ENCODE data around the gene C1QTNF6.

C1QTNF6 gene

GRCh38 chr22:37223965-37224551, 36.0 kb upstream of the C1QTNF6 start:
- Histone ChIP-seq H3K4me1 (ENCODE audit: control insufficient read depth, insufficient read depth, low read length, poor library complexity, severe bottlenecking) (peaks cover 90% of the 10 kb centered on the region), H3K9me3 (ENCODE audit: control insufficient read depth, low read length) (no peaks in the 10 kb centered on the region), H3K4me3 (ENCODE audit: insufficient read depth, low read depth, low read length, poor library complexity, severe bottlenecking) (peak overlapping the region; percentile 9), H3K27me3 (replicated peaks; ENCODE audit: control insufficient read depth, insufficient read depth, low read length, poor library complexity, severe bottlenecking) (no peaks in the 10 kb centered on the region), H3K27ac (ENCODE audit: insufficient read depth, low read length, poor library complexity, severe bottlenecking) (peak overlapping the region; percentile 56), H3K36me3 (ENCODE audit: control insufficient read depth, insufficient read depth, low read length) (peaks cover 40% of the 10 kb centered on the region)
- DNase-seq, result no peak

GRCh38 chr22:37222440-37222971, 34.5 kb upstream of the C1QTNF6 start:
- H3K27ac ChIP-seq (ENCODE audit: insufficient read depth, low read length, poor library complexity, severe bottlenecking), result peak overlapping the region; percentile 63
- H3K4me1 ChIP-seq (ENCODE audit: control insufficient read depth, insufficient read depth, low read length, poor library complexity, severe bottlenecking), result peaks cover 86% of the 10 kb centered on the region
- H3K36me3 ChIP-seq (ENCODE audit: control insufficient read depth, insufficient read depth, low read length), result peaks cover 32% of the 10 kb centered on the region
- H3K4me3 ChIP-seq (ENCODE audit: insufficient read depth, low read depth, low read length, poor library complexity, severe bottlenecking), result no peak overlapping the region
- no peak for DNase-seq
- H3K9me3 ChIP-seq (ENCODE audit: control insufficient read depth, low read length), result no peaks in the 10 kb centered on the region
- no peaks in the 10 kb centered on the region for H3K27me3 ChIP-seq (replicated peaks; ENCODE audit: control insufficient read depth, insufficient read depth, low read length, poor library complexity, severe bottlenecking)

GRCh38 chr22:37221424-37222333, 33.6 kb upstream of the C1QTNF6 start:
- no peak overlapping the region for H3K4me3 ChIP-seq (ENCODE audit: insufficient read depth, low read depth, low read length, poor library complexity, severe bottlenecking)

GRCh38 chr22:37220543-37220981, 32.5 kb upstream of the C1QTNF6 start:
- Histone ChIP-seq H3K27ac (ENCODE audit: insufficient read depth, low read length, poor library complexity, severe bottlenecking) (peak overlapping the region; percentile 72), H3K27me3 (replicated peaks; ENCODE audit: control insufficient read depth, insufficient read depth, low read length, poor library complexity, severe bottlenecking) (no peaks in the 10 kb centered on the region), H3K4me3 (ENCODE audit: insufficient read depth, low read depth, low read length, poor library complexity, severe bottlenecking) (peak overlapping the region; percentile 30), H3K9me3 (ENCODE audit: control insufficient read depth, low read length) (no peaks in the 10 kb centered on the region), H3K4me1 (ENCODE audit: control insufficient read depth, insufficient read depth, low read length, poor library complexity, severe bottlenecking) (peaks cover 71% of the 10 kb centered on the region), H3K36me3 (ENCODE audit: control insufficient read depth, insufficient read depth, low read length) (peaks cover 20% of the 10 kb centered on the region)
- DNase-seq, result no peak

More at GRCh38 chr22:37221424-37222333, 33.6 kb upstream of the C1QTNF6 start:
- Histone ChIP-seq H3K9me3 (ENCODE audit: control insufficient read depth, low read length) (no peaks in the 10 kb centered on the region), H3K4me1 (ENCODE audit: control insufficient read depth, insufficient read depth, low read length, poor library complexity, severe bottlenecking) (peaks cover 82% of the 10 kb centered on the region), H3K27me3 (replicated peaks; ENCODE audit: control insufficient read depth, insufficient read depth, low read length, poor library complexity, severe bottlenecking) (no peaks in the 10 kb centered on the region), H3K36me3 (ENCODE audit: control insufficient read depth, insufficient read depth, low read length) (peaks cover 31% of the 10 kb centered on the region), H3K27ac (ENCODE audit: insufficient read depth, low read length, poor library complexity, severe bottlenecking) (peak overlapping the region; percentile 63)
- DNase-seq, result no peak

GRCh38 chr22:37219533-37219932, 31.5 kb upstream of the C1QTNF6 start:
- peak overlapping the region; percentile 30 for H3K4me3 ChIP-seq (ENCODE audit: insufficient read depth, low read depth, low read length, poor library complexity, severe bottlenecking)
- H3K27me3 ChIP-seq (replicated peaks; ENCODE audit: control insufficient read depth, insufficient read depth, low read length, poor library complexity, severe bottlenecking), result no peaks in the 10 kb centered on the region
- H3K27ac ChIP-seq (ENCODE audit: insufficient read depth, low read length, poor library complexity, severe bottlenecking), result peak overlapping the region; percentile 72
- peaks cover 9% of the 10 kb centered on the region for H3K36me3 ChIP-seq (ENCODE audit: control insufficient read depth, insufficient read depth, low read length)
- peaks cover 61% of the 10 kb centered on the region for H3K4me1 ChIP-seq (ENCODE audit: control insufficient read depth, insufficient read depth, low read length, poor library complexity, severe bottlenecking)
- H3K9me3 ChIP-seq (ENCODE audit: control insufficient read depth, low read length), result no peaks in the 10 kb centered on the region
- DNase-seq, result no peak

GRCh38 chr22:37218771-37219411, 30.8 kb upstream of the C1QTNF6 start:
- peaks cover 3% of the 10 kb centered on the region for H3K36me3 ChIP-seq (ENCODE audit: control insufficient read depth, insufficient read depth, low read length)
- peak; percentile 46 to 72 (median 54) for DNase-seq
- no peaks in the 10 kb centered on the region for H3K9me3 ChIP-seq (ENCODE audit: control insufficient read depth, low read length)
- peaks cover 55% of the 10 kb centered on the region for H3K4me1 ChIP-seq (ENCODE audit: control insufficient read depth, insufficient read depth, low read length, poor library complexity, severe bottlenecking)
- H3K4me3 ChIP-seq (ENCODE audit: insufficient read depth, low read depth, low read length, poor library complexity, severe bottlenecking), result peak overlapping the region; percentile 30
- H3K27ac ChIP-seq (ENCODE audit: insufficient read depth, low read length, poor library complexity, severe bottlenecking), result peak overlapping the region; percentile 72
- no peaks in the 10 kb centered on the region for H3K27me3 ChIP-seq (replicated peaks; ENCODE audit: control insufficient read depth, insufficient read depth, low read length, poor library complexity, severe bottlenecking)

- DNase-seq, result no peak
- peak overlapping the region; percentile 3 for H3K4me3 ChIP-seq (ENCODE audit: insufficient read depth, low read depth, low read length, poor library complexity, severe bottlenecking)
- no peaks in the 10 kb centered on the region for H3K36me3 ChIP-seq (ENCODE audit: control insufficient read depth, insufficient read depth, low read length)
- H3K4me1 ChIP-seq (ENCODE audit: control insufficient read depth, insufficient read depth, low read length, poor library complexity, severe bottlenecking), result peaks cover 50% of the 10 kb centered on the region
- H3K27me3 ChIP-seq (replicated peaks; ENCODE audit: control insufficient read depth, insufficient read depth, low read length, poor library complexity, severe bottlenecking), result no peaks in the 10 kb centered on the region
- no peaks in the 10 kb centered on the region for H3K9me3 ChIP-seq (ENCODE audit: control insufficient read depth, low read length)
- peak overlapping the region; percentile 72 for H3K27ac ChIP-seq (ENCODE audit: insufficient read depth, low read length, poor library complexity, severe bottlenecking)
Observed at GRCh38 chr22:37218399-37218770, 30.3 kb upstream of the C1QTNF6 start.

- Histone ChIP-seq H3K27me3 (replicated peaks; ENCODE audit: control insufficient read depth, insufficient read depth, low read length, poor library complexity, severe bottlenecking) (no peaks in the 10 kb centered on the region), H3K36me3 (ENCODE audit: control insufficient read depth, insufficient read depth, low read length) (no peaks in the 10 kb centered on the region), H3K4me1 (ENCODE audit: control insufficient read depth, insufficient read depth, low read length, poor library complexity, severe bottlenecking) (peaks cover 30% of the 10 kb centered on the region), H3K9me3 (ENCODE audit: control insufficient read depth, low read length) (no peaks in the 10 kb centered on the region), H3K27ac (ENCODE audit: insufficient read depth, low read length, poor library complexity, severe bottlenecking) (no peak overlapping the region), H3K4me3 (ENCODE audit: insufficient read depth, low read depth, low read length, poor library complexity, severe bottlenecking) (no peak overlapping the region)
- DNase-seq, result no peak
Observed at GRCh38 chr22:37215890-37216289, 27.8 kb upstream of the C1QTNF6 start.

GRCh38 chr22:37214731-37215030, 26.6 kb upstream of the C1QTNF6 start:
- Histone ChIP-seq H3K27me3 (replicated peaks; ENCODE audit: control insufficient read depth, insufficient read depth, low read length, poor library complexity, severe bottlenecking) (no peaks in the 10 kb centered on the region), H3K4me1 (ENCODE audit: control insufficient read depth, insufficient read depth, low read length, poor library complexity, severe bottlenecking) (peaks cover 18% of the 10 kb centered on the region), H3K36me3 (ENCODE audit: control insufficient read depth, insufficient read depth, low read length) (no peaks in the 10 kb centered on the region), H3K4me3 (ENCODE audit: insufficient read depth, low read depth, low read length, poor library complexity, severe bottlenecking) (no peak overlapping the region), H3K27ac (ENCODE audit: insufficient read depth, low read length, poor library complexity, severe bottlenecking) (no peak overlapping the region), H3K9me3 (ENCODE audit: control insufficient read depth, low read length) (no peaks in the 10 kb centered on the region)
- no peak for DNase-seq
